Measurements from ENCODE around the gene RAET1L. TPM values are rescaled to one million over a fixed set of nuclear protein-coding genes. Genes with fewer than 3 reads are reported as not detected.
"Not testable (repeated sequence)": the region's sequence is repeated elsewhere in the genome, so short reads cannot be mapped to it uniquely, and the experiment has no call there.

RAET1L gene
- total RNA-seq, 1 experiment from 2014 or later = not detected

DNA sequence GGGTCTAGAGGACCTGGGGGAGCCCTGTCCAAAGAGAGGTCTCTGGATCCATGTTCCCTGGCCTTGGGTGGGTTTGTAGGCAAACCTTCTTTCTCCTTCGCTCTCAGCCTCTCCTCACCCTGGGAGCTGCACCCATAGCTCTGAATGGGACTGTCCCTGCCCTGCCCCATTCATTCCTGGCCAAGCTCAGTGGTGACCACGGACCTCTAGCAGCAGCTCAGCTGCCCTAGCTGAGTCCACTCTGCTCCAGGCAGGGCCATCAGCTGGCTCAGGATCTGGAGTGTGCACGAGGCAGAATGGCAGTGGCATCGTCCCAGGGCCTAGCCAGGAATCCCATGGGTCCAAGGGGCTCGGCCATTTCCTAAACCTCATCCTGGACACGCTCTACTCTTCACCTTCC, 38.3 kb upstream of the RAET1L start:
- ChIA-PET CTCF (interaction anchor here (0.7 kb wide), 1 partner anchor 136 kb away, joined by 3 read pairs; no protein-coding TSS in a partner anchor), POLR2A (ENCODE audit: low non-redundant PET) (no interaction called here)

DNA sequence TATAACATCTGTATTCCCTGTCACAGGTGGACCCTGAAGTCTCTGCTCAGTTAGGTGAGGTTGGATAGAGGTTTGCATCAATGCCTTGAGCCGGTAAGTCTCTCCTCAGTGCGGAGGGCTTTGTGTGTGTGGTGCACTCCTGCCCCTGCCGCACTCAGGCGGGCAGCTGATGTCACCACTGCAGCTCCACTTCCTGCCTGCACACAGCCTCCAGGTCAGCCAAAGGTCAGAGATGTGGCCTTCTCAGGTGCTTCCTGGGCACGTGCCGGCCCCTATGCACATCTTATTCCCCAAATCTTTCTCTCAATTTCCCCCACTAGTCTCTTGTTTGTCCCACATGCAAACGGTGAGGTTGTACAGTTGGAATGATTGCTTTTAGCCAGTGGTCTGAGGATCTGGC, 34.6 kb upstream of the RAET1L start:
- H3K9me3 ChIP-seq (ENCODE audit: low read depth, low read length, poor library complexity, severe bottlenecking); H3K36me3 ChIP-seq (ENCODE audit: insufficient read depth, low read length, poor library complexity, severe bottlenecking); DNase-seq (ENCODE audit: low spot score); CTCF ChIA-PET; POLR2A ChIA-PET (ENCODE audit: low non-redundant PET); BruUV-seq (replicated peaks); H3K4me1 ChIP-seq (ENCODE audit: insufficient read depth, low read length, poor library complexity, severe bottlenecking); H3K27ac ChIP-seq (ENCODE audit: low read depth, low read length, poor library complexity, severe bottlenecking); intact Hi-C loops (cut with micrococcal nuclease; ENCODE audit: unreplicated experiment); H3K4me3 ChIP-seq (ENCODE audit: low read depth, low read length, poor library complexity, severe bottlenecking): not testable (repeated sequence)
- H3K27me3 ChIP-seq (replicated peaks; ENCODE audit: insufficient read depth, low read depth, low read length, poor library complexity) = peaks cover 55% of the 10 kb centered on the region

More for the DNA sequence above, 38.3 kb upstream of the RAET1L start:
- no peak overlapping the region for H3K27ac ChIP-seq (ENCODE audit: low read depth, low read length, poor library complexity, severe bottlenecking)
- no peaks in the 10 kb centered on the region for H3K4me1 ChIP-seq (ENCODE audit: insufficient read depth, low read length, poor library complexity, severe bottlenecking)
- TF ChIP-seq EZH2 (IDR thresholded peaks at IDR 0.05; ENCODE audit: borderline replicate concordance, low read depth, low read length, poor library complexity, severe bottlenecking) (no peak), CTCF (conservative IDR thresholded peaks at IDR 0.05; ENCODE audit: low read depth, low read length) (no peak)
- intact Hi-C loops (cut with micrococcal nuclease; ENCODE audit: unreplicated experiment) = no loop called here
- no peak for DNase-seq (ENCODE audit: low spot score)
- no peaks in the 10 kb centered on the region for H3K9me3 ChIP-seq (ENCODE audit: low read depth, low read length, poor library complexity, severe bottlenecking)
- no peak overlapping the region for H3K4me3 ChIP-seq (ENCODE audit: low read depth, low read length, poor library complexity, severe bottlenecking)
- BruUV-seq (replicated peaks) = no TSS peak
- H3K36me3 ChIP-seq (ENCODE audit: insufficient read depth, low read length, poor library complexity, severe bottlenecking) = no peaks in the 10 kb centered on the region
- H3K27me3 ChIP-seq (replicated peaks; ENCODE audit: insufficient read depth, low read depth, low read length, poor library complexity) = peaks cover 18% of the 10 kb centered on the region

DNA sequence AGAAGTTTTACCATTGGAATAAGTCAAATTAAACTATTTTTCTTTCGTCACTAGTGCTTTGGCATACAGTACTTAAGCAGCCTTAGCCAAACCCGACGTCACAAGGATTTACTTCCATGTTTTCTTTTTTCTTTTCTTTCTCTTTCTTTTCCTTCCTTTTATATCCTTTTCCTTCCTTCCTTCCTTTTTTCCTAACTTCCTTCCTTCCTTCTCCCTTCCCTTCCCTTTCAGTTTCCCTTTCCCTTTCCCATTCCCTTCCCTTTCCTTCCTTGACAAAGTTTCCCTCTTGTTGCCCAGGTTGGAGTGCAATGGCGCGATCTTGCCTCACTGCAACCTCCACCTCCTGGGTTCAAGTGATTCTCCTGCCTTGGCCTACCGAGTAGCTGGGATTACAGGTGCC, 33.7 kb upstream of the RAET1L start:
- no TSS peak for BruUV-seq (replicated peaks)
- Histone ChIP-seq H3K9me3 (ENCODE audit: low read depth, low read length, poor library complexity, severe bottlenecking) (no peaks in the 10 kb centered on the region), H3K4me1 (ENCODE audit: insufficient read depth, low read length, poor library complexity, severe bottlenecking) (no peaks in the 10 kb centered on the region), H3K4me3 (ENCODE audit: low read depth, low read length, poor library complexity, severe bottlenecking) (no peak overlapping the region), H3K36me3 (ENCODE audit: insufficient read depth, low read length, poor library complexity, severe bottlenecking) (no peaks in the 10 kb centered on the region), H3K27ac (ENCODE audit: low read depth, low read length, poor library complexity, severe bottlenecking) (no peak overlapping the region), H3K27me3 (replicated peaks; ENCODE audit: insufficient read depth, low read depth, low read length, poor library complexity) (peaks cover 64% of the 10 kb centered on the region)
- CTCF ChIA-PET = no interaction called here
- no peak for DNase-seq (ENCODE audit: low spot score)
- intact Hi-C loops (cut with micrococcal nuclease; ENCODE audit: unreplicated experiment) = no loop called here
- POLR2A ChIA-PET (ENCODE audit: low non-redundant PET) = no interaction called here
- TF ChIP-seq CTCF (conservative IDR thresholded peaks at IDR 0.05; ENCODE audit: low read depth, low read length) (no peak), EZH2 (IDR thresholded peaks at IDR 0.05; ENCODE audit: borderline replicate concordance, low read depth, low read length, poor library complexity, severe bottlenecking) (no peak)

- intact Hi-C loops (cut with micrococcal nuclease; ENCODE audit: unreplicated experiment) = no loop called here
- POLR2A ChIA-PET (ENCODE audit: low non-redundant PET) = no interaction called here
- Histone ChIP-seq H3K4me1 (ENCODE audit: insufficient read depth, low read length, poor library complexity, severe bottlenecking) (no peaks in the 10 kb centered on the region), H3K36me3 (ENCODE audit: insufficient read depth, low read length, poor library complexity, severe bottlenecking) (no peaks in the 10 kb centered on the region), H3K9me3 (ENCODE audit: low read depth, low read length, poor library complexity, severe bottlenecking) (no peaks in the 10 kb centered on the region), H3K27ac (ENCODE audit: low read depth, low read length, poor library complexity, severe bottlenecking) (no peak overlapping the region), H3K4me3 (ENCODE audit: low read depth, low read length, poor library complexity, severe bottlenecking) (no peak overlapping the region), H3K27me3 (replicated peaks; ENCODE audit: insufficient read depth, low read depth, low read length, poor library complexity) (peaks cover 71% of the 10 kb centered on the region)
- TF ChIP-seq EZH2 (IDR thresholded peaks at IDR 0.05; ENCODE audit: borderline replicate concordance, low read depth, low read length, poor library complexity, severe bottlenecking) = no peak
- no peak for TF ChIP-seq CTCF (conservative IDR thresholded peaks at IDR 0.05; ENCODE audit: low read depth, low read length)
- CTCF ChIA-PET = no interaction called here
- no TSS peak for BruUV-seq (replicated peaks)
- no peak for DNase-seq (ENCODE audit: low spot score)
These were observed 33.0 kb upstream of the RAET1L start for GRCh38 chr6:150058231-150058792.

All from A673 (cell line).